GM10847 (cell line): Measurements from ENCODE around the gene TMEM151B.

Experiments
- POLR2A ChIP-seq: IDR thresholded peaks from 2 replicates; pipeline ENCODE4 v1.6.1; 2011; ENCODE audit not compliant: insufficient read length; ENCODE audit errors: extremely low read depth

Gene TMEM151B

GRCh38 chr6:44339763-44340625 lies 69.7 kb downstream of the TMEM151B start:
- TF ChIP-seq POLR2A = no peak

GRCh38 chr6:44341095-44341890 lies 71.0 kb downstream of the TMEM151B start:
- TF ChIP-seq POLR2A = no peak

DNA sequence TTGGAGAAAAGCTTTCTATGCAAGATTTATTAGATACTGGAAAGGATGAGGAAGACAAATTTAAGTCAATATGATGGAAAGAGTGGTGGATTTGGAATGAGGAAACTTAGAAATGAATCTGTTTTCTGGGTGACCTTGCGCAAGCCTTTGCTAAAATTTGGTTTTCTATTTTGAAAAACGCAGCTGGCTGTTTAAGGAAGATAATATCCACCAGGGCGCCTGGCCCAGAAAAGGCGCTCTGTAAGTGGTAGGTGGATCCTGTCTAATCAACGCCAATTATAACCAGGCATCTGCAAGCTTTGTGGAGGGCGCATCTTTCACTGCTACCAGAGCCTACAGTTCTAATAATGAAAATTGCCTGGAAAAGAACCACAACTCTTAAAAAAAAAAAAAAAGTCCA lies 71.8 kb downstream of the TMEM151B start:
- no peak for TF ChIP-seq POLR2A

DNA sequence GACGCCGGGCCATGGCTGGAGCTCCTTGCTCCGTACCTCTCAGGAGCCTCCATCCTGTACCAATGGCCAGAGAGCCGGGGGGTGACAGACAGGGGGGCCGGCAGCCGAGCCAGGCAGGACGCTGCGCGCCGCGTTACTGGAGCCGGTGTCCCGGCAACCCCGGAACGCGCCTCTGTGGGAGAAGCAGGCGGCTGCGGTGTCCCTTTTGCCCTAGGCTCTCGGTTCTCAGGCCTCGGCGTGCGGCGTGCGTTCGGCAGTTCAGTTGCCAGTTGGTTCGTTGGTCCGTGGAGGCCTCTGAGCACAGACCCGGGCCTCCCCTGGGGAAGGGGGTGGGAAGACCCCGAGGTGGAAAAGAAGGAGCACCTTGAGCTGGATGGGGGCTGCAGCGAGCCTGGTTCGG lies 72.2 kb downstream of the TMEM151B start, which contains the start of gene SPATS1:
SPATS1 (plus strand) TSS at position 162 of the 400 bp plus-strand sequence. CDS start 446 bp downstream, outside the sequence.
- TF ChIP-seq POLR2A = no peak

- no peak for TF ChIP-seq POLR2A
Measured at GRCh38 chr6:44349904-44350649, 79.8 kb downstream of the TMEM151B start.

DNA sequence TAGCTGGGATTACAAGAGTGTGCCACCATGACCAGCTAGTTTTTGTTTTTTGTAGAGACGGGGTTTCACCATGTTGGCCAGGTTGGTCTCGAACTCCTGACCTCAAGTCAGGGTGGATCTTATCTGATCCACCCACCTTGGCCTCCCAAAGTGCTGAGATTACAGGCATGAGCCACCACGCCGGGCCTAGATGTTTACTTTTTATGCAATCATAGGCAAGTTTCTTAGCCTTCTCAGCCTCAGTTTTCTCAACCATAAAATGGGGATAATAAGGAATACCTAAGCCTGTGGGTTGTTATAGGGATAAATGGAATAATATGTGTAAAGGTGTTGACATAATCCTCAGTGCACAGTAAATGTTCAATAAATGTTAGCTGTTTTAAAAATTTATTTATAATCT lies 82.0 kb downstream of the TMEM151B start:
- TF ChIP-seq POLR2A = no peak

DNA sequence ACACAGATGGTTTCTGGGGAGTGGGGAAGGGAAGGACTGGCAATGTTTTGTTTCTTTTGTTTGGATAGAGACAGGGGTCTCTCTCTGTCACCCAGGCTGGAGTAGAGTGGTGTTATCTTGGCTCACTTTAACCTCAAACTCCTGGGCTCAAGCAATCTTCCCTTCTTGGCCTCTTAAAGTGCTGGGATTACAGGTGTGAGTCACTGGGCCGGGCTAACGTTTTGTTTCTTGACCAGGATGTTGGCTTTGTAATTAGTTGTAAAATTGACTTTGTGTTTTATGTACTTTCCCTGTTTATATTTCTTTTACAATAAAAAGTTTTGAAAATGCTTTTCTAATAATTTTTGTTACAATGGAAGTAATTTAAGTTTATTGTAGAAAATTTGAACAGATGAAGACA lies 83.1 kb downstream of the TMEM151B start:
- no peak for TF ChIP-seq POLR2A

GRCh38 chr6:44355640-44356039 lies 85.4 kb downstream of the TMEM151B start:
- no peak for TF ChIP-seq POLR2A

DNA sequence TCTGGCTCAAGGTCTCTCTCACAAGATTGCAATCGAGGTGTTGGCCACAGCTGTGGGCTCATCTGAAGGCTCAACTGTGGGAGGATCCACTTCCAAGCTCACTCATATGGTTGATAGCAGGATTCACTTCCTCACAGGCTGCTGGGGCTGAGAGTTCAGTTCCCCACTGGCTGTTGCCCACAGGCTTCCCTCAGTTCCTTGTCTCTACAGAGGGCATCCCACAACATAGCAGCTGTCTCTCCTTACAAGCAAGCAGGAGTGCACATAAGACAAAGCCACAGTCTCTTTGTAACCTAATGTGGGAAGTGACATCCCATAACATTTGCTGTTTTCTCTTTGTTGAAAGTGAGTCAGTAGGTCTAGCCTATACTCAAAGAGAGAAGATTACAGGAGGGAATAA lies 86.2 kb downstream of the TMEM151B start:
- no peak for TF ChIP-seq POLR2A
